Spleen (tissue), 11 donors: ENCODE measurements around the gene CFAP74. TPM values are rescaled to one million over a fixed set of nuclear protein-coding genes. Genes with fewer than 3 reads are reported as not detected.

Experiments used
- DNase-seq: peaks from one replicate; pipeline ENCODE4 v3.0.0-alpha.2; 2020
- H3K27ac ChIP-seq, 8 donors: fragments of 200-600 bp; sonication (generic) in 7 of 8; 1 replicate in 4 of 8; 2 replicates in 4 of 8; pipeline versions ENCODE4 v1.5.0 to v1.8.0; 2016 to 2021; ENCODE audit warnings: inconsistent platforms in 4 of 8, mild to moderate bottlenecking in 4 of 8, moderate library complexity in 1 of 8
- H3K27me3 ChIP-seq, 7 donors: fragments of 200-600 bp; sonication (generic) in 6 of 7; replicated peaks in 1 of 7; 1 replicate in 4 of 7; 2 replicates in 3 of 7; pipeline versions ENCODE4 v1.5.0 to v1.8.0; 2016 to 2021; ENCODE audit warnings: inconsistent platforms in 3 of 7, mild to moderate bottlenecking in 1 of 7
- H3K36me3 ChIP-seq, 6 donors: fragments of 200-600 bp; sonication (generic) in 5 of 6; 1 replicate in 4 of 6; 2 replicates in 2 of 6; pipeline versions ENCODE4 v1.5.0 to v1.8.0; 2016 to 2021; ENCODE audit warnings: inconsistent platforms in 2 of 6
- H3K4me1 ChIP-seq, 6 donors: fragments of 200-600 bp; sonication (generic) in 5 of 6; 1 replicate in 3 of 6; 2 replicates in 3 of 6; pipeline versions ENCODE4 v1.5.0 to v1.8.0; 2016 to 2021; ENCODE audit warnings: inconsistent platforms in 3 of 6
- H3K4me3 ChIP-seq, 8 donors: fragments of 200-600 bp; sonication (generic) in 7 of 8; 1 replicate in 4 of 8; 2 replicates in 4 of 8; pipeline versions ENCODE4 v1.5.0 to v1.8.0; 2016 to 2021; ENCODE audit warnings: inconsistent platforms in 4 of 8, mild to moderate bottlenecking in 4 of 8, moderate library complexity in 2 of 8
- H3K9me3 ChIP-seq, 8 donors: fragments of 200-600 bp; sonication (generic) in 7 of 8; 1 replicate in 4 of 8; 2 replicates in 4 of 8; pipeline versions ENCODE4 v1.5.0 to v1.8.0; 2016 to 2021; ENCODE audit warnings: inconsistent platforms in 4 of 8
- POLR2A ChIP-seq, 3 donors: fragments of 450-650 bp; IDR thresholded peaks; one replicate each; pipeline ENCODE4 v1.5.1; 2017; ENCODE audit warnings: antibody characterized with exemption in 3 of 3, mild to moderate bottlenecking in 1 of 3
- POLR2AphosphoS5 ChIP-seq, 3 donors: sonication (generic); formaldehyde crosslinking; IDR thresholded peaks; one replicate each; pipeline ENCODE4 v1.5.1; 2017; ENCODE audit warnings: antibody characterized with exemption in 3 of 3
- WGBS, 5 donors: extraction: QIAGEN DNeasy Blood & Tissue Kit in 3 of 5; methylation state at CpG; one replicate each; pipeline versions ENCODE4 v1.1.5 to v1.1.7; 2013 to 2018; 5-methylcytosine and 5-hydroxymethylcytosine counted together
- intact Hi-C: fragments of 100-400 bp; cut with DNase I; formaldehyde crosslinking; loops from one replicate; pipeline ENCODE4 v1.15.0; 2023; ENCODE audit warnings: low total_unique reads
- polyA plus RNA-seq, 3 donors: library from polyadenylated mRNA; stranded (reverse); fragments of 200-250 nt; gene quantifications; one replicate each; pipeline ENCODE4 v1.2.1, GENCODE V29; 2013
- total RNA-seq, 7 donors: library from RNA; depleted of rRNA in 3 of 7; stranded (reverse); fragments of >200 nt in 3 of 7; fragmentation: NEBNext Ultra II Directional in 4 of 7; extraction: Animal tissue kit (Norgen Biotek cat#: 25700) in 4 of 7; gene quantifications; one replicate each; pipeline versions ENCODE4 v1.1.0 to v1.2.1, GENCODE V29; 2016 to 2021
- TF ChIP-seq, protein P1 (sequence below), 11 experiments: fragments of 200-600 bp in 7 of 11; fragments of 450-650 bp in 4 of 11; sonication (generic) in 4 of 11; IDR thresholded peaks in 8 of 11; conservative IDR thresholded peaks in 3 of 11; 1 replicate in 7 of 11; 2 replicates in 4 of 11; pipeline versions ENCODE4 v1.4.0 to v1.8.0; 2016 to 2021; ENCODE audit warnings: antibody characterized with exemption in 11 of 11, inconsistent platforms in 4 of 11, mild to moderate bottlenecking in 1 of 11
- donor health status: healthy with polysubstance abuse.
- donor health status: DM: no; HTN: no; CAD: no; lungs with moderate emphysema.
- donor health status: DM: no; HTN: no; CAD: no.
- donor health status: Bipolar disorder and iron deficiency.
- donor health status: healthy.
- donor health status: DM: no; HTN: no; CAD: no.
- donor health status: DM: yes; HTN: yes; CAD: no.

Gene CFAP74
- total and polyA plus RNA-seq, 10 donors: 0.03 to 0.32 (median 0.14) TPM; not detected in 4

DNA sequence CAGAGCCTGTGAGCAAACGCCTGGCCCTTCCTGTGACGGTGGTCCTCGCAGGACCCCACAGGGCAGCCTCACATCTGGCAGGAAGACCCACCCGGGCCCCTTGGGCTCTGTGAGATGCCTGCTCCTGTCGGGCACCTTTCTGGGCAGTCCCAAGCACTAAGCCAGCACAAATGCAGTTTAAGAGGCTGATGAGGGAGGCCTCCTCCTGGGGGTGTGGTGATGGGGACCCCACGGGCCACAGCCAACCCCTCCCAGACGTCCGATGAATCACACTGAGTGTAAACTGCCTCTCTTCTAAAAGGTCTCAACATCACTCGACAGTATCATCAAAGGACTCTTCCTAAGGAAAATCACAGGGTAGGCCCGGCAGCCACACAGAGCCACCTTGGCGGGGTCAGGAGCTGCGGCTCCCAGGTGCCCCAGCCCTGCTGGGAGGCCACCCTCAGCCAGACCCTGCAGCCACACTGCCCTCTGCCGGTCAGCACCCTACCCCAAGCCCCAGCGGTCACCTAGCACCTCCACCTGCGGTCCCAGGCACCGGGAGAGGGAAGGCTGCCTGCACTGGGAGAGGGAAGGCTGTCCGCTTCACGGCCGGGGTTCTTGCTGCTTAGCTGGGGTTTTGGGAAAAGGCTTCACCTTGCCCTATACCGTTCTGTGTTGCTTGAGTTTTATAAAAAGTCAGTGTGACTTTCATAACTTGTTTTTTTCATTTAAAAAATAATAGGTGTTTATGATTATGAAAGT lies 42.8 kb upstream of the CFAP74 start:
- peak overlapping the region in 7 of 8 donors; percentile 41 to 69 (median 51) for H3K27ac ChIP-seq
- TF ChIP-seq, protein P1, sequence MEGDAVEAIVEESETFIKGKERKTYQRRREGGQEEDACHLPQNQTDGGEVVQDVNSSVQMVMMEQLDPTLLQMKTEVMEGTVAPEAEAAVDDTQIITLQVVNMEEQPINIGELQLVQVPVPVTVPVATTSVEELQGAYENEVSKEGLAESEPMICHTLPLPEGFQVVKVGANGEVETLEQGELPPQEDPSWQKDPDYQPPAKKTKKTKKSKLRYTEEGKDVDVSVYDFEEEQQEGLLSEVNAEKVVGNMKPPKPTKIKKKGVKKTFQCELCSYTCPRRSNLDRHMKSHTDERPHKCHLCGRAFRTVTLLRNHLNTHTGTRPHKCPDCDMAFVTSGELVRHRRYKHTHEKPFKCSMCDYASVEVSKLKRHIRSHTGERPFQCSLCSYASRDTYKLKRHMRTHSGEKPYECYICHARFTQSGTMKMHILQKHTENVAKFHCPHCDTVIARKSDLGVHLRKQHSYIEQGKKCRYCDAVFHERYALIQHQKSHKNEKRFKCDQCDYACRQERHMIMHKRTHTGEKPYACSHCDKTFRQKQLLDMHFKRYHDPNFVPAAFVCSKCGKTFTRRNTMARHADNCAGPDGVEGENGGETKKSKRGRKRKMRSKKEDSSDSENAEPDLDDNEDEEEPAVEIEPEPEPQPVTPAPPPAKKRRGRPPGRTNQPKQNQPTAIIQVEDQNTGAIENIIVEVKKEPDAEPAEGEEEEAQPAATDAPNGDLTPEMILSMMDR (IDR thresholded peaks at IDR 0.05 in 8 of 11, conservative IDR thresholded peaks at IDR 0.05 in 3 of 11): peak in 10 of 11 experiments; percentile 31 to 78 (median 70)
- TF ChIP-seq POLR2A (IDR thresholded peaks at IDR 0.05) (no peak), POLR2AphosphoS5 (IDR thresholded peaks at IDR 0.05) (peak in 1 of 3 donors; percentile 46)

DNA sequence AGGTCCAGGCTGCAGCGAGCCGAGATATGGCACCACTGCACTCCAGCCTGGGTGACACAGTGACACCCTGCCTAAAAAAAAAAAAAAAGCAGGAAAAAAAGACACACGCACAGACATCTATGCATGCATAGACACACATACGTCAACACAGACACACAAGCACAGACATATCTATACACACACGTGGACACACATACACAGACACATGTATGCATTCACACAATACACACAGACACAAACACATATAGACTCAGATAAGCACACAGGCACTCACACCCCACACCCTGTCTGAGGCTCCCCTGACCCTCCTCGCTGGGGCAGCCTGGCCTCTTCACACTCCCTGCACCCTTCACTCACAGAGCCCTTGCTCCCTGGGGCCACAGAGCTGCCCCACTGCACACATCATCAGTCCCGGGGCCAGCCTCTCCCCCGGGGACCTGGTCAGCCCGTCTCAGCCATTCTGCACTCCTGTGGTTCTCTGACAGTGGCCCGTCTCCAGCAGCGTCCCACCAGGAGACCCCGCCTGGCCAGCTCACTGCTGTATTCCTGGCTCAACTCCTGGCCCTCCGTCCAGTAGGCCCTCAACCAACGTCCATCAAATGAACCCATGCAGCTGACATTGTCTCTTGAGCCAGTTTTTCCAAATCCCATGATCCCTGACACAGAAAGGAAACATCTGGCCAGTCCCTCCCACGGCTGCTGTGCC lies 42.0 kb upstream of the CFAP74 start:
- 52 to 72% (median 61%) methylated on average over 15 of the region's 15 CpGs for WGBS, 5 donors

More for the DNA sequence above, 42.8 kb upstream of the CFAP74 start:
- intact Hi-C loops: loop anchor here (10.0 kb wide), 1 partner anchor 102 kb away; no protein-coding TSS in a partner anchor
- Histone ChIP-seq H3K9me3 (no peaks in the 10 kb centered on the region), H3K27me3 (peaks cover 0 to 71% (median 12%) of the 10 kb centered on the region in 7 donors), H3K36me3 (no peaks in the 10 kb centered on the region), H3K4me1 (peaks cover 36 to 68% (median 58%) of the 10 kb centered on the region in 6 donors), H3K4me3 (no peak overlapping the region)
- WGBS, 5 donors: 26 to 32% (median 30%) methylated on average over 15 to 20 of the region's 20 CpGs
- peak; percentile 89 for DNase-seq

DNA sequence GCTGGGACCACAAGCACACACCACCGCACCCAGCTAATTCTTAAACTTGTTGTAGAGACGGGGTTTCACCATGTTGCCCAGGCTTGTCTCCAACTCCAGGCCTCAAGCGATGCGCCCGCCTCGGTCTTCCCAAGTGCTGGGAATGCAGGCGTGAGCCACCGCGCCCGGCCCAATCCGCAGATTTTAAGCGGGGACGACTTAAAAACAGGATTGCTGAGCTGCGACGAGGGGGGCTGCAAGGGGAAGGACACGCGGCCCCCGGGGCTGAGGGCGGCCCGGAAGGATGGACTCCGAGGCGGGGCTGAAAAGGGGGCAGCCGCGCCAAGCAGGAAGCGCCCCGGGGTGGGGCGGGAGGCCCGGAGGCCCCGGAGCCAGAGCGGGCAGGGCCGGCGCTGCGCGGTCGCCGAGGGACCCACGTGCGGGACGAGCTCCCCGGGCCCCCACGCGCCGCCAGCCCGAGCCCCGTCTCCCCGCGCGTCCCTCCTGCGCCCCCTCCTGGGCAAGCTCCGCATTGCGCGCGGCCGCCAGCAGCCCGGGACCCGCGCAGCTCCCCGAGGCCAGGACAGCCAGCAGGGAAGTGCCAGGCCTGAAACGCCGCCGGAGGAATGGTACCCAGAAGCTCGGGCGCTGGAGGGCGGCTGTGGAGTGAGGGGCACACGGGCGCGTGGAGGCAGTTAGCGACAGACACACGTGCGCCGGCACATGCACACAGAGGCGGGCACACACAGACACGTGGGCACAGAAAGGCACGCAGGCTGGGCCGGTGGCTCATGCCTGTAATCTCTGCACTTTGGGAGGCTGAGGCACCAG lies 41.1 kb upstream of the CFAP74 start:
- intact Hi-C loops: loop anchor here (10.0 kb wide), 1 partner anchor 100 kb away; no protein-coding TSS in a partner anchor
- peaks cover 0 to 55% (median 12%) of the 10 kb centered on the region in 7 donors for H3K27me3 ChIP-seq
- peak overlapping the region in 7 of 8 donors; percentile 8 to 58 (median 25) for H3K4me3 ChIP-seq
- TF ChIP-seq, protein P1 (IDR thresholded peaks at IDR 0.05 in 8 of 11, conservative IDR thresholded peaks at IDR 0.05 in 3 of 11): peak; percentile 77 to 96 (median 91)
- TF ChIP-seq POLR2A (IDR thresholded peaks at IDR 0.05) (no peak), POLR2AphosphoS5 (IDR thresholded peaks at IDR 0.05) (peak in 2 of 3 donors; percentile 53 to 61)
- 10 to 25% (median 12%) methylated on average over 27 to 75 of the region's 75 CpGs for WGBS, 5 donors
- H3K9me3 ChIP-seq: no peaks in the 10 kb centered on the region
- peak; percentile 94 for DNase-seq
- no peaks in the 10 kb centered on the region for H3K36me3 ChIP-seq
- peak overlapping the region in 6 of 8 donors; percentile 17 to 40 (median 32) for H3K27ac ChIP-seq
- peaks cover 33 to 56% (median 47%) of the 10 kb centered on the region in 6 donors for H3K4me1 ChIP-seq

More for the DNA sequence above, 42.0 kb upstream of the CFAP74 start:
- no peak for TF ChIP-seq POLR2A (IDR thresholded peaks at IDR 0.05)
- peak in 2 of 3 donors; percentile 69 to 77 for TF ChIP-seq POLR2AphosphoS5 (IDR thresholded peaks at IDR 0.05)
- Histone ChIP-seq H3K36me3 (no peaks in the 10 kb centered on the region), H3K4me3 (peak overlapping the region in 1 of 8 donors; percentile 58), H3K27me3 (peaks cover 0 to 64% (median 12%) of the 10 kb centered on the region in 7 donors), H3K27ac (peak overlapping the region in 7 of 8 donors; percentile 41 to 69 (median 51)), H3K4me1 (peaks cover 33 to 61% (median 50%) of the 10 kb centered on the region in 6 donors), H3K9me3 (no peaks in the 10 kb centered on the region)
- intact Hi-C loops: loop anchor here (10.0 kb wide), 1 partner anchor 101 kb away; no protein-coding TSS in a partner anchor
- no peak for DNase-seq

DNA sequence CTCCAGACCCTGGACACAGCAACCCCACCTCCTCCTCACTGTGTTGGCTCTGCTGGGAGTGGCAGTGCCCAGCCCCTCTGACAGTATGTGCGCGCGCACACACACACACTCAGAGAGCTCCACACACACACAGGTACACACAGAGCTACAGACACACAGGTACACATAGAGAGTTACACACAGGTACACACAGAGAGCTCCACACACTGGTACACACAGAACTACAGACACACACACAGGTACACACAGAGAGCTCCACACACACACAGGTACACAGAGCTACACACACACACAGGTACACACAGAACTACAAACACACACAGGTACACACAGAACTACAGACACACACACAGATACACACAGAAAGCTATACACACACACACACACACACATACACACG lies 40.3 kb upstream of the CFAP74 start:
- intact Hi-C loops: loop anchor here (10.0 kb wide), 1 partner anchor 99 kb away; no protein-coding TSS in a partner anchor

More for the DNA sequence above, 40.3 kb upstream of the CFAP74 start:
- H3K27me3 ChIP-seq: peaks cover 0 to 46% (median 12%) of the 10 kb centered on the region in 7 donors
- no peak for TF ChIP-seq POLR2A (IDR thresholded peaks at IDR 0.05)
- TF ChIP-seq POLR2AphosphoS5 (IDR thresholded peaks at IDR 0.05): no peak
- TF ChIP-seq, protein P1 (IDR thresholded peaks at IDR 0.05 in 8 of 11, conservative IDR thresholded peaks at IDR 0.05 in 3 of 11): no peak
- peaks cover 27 to 47% (median 39%) of the 10 kb centered on the region in 6 donors for H3K4me1 ChIP-seq
- no peaks in the 10 kb centered on the region for H3K9me3 ChIP-seq
- no peaks in the 10 kb centered on the region for H3K36me3 ChIP-seq
- DNase-seq: no peak
- no peak overlapping the region for H3K27ac ChIP-seq
- H3K4me3 ChIP-seq: no peak overlapping the region
- 92 to 100% (median 97%) methylated on average over 1 to 4 of the region's 4 CpGs for WGBS, 5 donors
